ENCODE results near the gene SZRD1. TPM values are rescaled to one million over a fixed set of nuclear protein-coding genes. Genes with fewer than 3 reads are reported as not detected.

Gene SZRD1
- total and polyA plus RNA-seq, 9 of the 15 experiments (the other 6 are each of a cell fraction or from before 2014, with no cell fraction given) = 3.9 to 149 (median 82.5) TPM

- TF ChIP-seq TRIM24 (IDR thresholded peaks at IDR 0.05) (peak in 1 of 2 experiments; percentile 39; a peak in 2 of 4 replicates), ZNF584 (CRISPR knock-in tag; IDR thresholded peaks at IDR 0.05; ENCODE audit: low read depth) (no peak), JUN (IDR thresholded peaks at IDR 0.05; ENCODE audit: borderline replicate concordance, low read depth, low read length) (peak; percentile 90), JUN (CRISPR knock-in tag; IDR thresholded peaks at IDR 0.05; ENCODE audit: borderline replicate concordance) (no peak), AFF1 (IDR thresholded peaks at IDR 0.05; ENCODE audit: low read depth in 1 of 2, partially characterized antibody in 2 of 2) (peak in 1 of 2 experiments; percentile 36), SNRNP70 (optimal IDR thresholded peaks at IDR 0.05; ENCODE audit: low read depth, low read length) (no peak), ATF7 (IDR thresholded peaks at IDR 0.05) (peak; percentile 96)
Observed at GRCh38 chr1:16349847-16350406, 17.1 kb upstream of the SZRD1 start (continued).
